GM19023 (cell line): ENCODE data around the gene RAD51B.

ENCODE experiments used
- ATAC-seq: cut with Tn5 transposase; IDR thresholded peaks from one replicate; pipeline ENCODE4 v1.9.1; 2021; ENCODE audit warnings: mild to moderate bottlenecking, moderate library complexity; ENCODE audit not compliant: unreplicated experiment

RAD51B gene

DNA sequence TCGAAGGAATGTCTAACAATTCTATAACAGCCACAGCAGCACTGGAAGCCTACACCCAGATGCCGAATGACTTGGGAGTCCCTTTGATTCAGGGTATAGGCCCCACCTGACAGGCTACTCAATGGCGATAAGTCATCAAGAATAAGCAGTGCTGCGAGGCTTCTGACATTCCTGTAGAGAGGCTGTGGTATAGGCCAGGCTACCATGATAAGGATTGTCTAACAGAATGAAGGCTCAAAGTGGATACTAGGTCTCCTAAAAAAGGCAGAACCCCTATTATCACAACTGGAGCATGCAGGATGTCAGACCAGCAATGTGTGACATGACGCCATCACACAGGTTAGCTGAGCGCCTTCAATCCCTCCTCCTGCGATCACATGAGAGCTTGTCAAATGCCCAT, 920.1 kb downstream of the RAD51B start:
- ATAC-seq: no peak

DNA sequence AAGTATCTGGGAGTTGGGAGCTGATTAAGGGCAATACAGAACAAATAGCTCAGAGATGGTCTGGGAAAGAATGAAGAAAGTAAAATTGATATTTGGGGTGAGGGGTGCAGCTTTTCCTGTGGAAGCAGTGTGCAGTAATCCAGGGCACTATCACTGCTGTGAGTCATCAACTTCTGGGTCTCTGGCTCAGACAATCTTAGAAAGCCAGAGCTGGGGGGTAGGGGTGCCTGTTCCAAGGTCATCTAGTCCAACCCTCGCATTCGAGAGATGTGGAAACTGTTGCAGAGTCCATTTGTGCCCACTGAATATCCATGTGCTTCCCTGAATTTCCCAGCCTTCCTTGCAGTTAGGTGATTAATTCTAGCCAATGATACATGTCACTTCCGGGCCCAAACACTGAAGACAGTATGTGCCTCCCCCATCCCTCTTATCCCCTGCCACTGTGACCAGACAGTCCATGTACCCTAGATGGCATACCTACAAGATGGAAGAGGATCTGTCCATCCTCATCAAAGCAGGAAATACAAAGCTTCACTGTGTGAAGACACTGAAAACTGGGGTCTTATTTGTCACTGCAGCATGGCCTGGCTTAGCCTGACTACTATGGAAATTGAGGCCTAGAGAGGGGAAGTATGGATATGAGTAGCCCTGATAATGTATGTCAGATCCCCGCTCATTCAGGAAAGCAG, 921.4 kb downstream of the RAD51B start:
- ATAC-seq: no peak

DNA sequence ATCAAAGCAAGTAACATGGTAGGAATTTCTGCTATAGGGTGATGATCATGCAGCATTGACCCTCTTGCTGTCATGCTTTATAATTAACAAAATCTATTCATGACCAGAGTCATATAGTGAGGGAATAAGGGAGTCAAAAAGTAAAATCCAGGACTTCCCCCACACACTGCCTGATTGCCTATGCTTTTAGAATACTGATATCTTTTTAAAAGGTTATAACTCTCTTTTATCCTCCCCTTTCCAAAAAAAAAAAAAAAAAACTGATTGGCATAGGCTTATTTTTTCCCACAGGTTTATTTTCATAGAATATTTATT, 921.9 kb downstream of the RAD51B start:
- no peak for ATAC-seq

DNA sequence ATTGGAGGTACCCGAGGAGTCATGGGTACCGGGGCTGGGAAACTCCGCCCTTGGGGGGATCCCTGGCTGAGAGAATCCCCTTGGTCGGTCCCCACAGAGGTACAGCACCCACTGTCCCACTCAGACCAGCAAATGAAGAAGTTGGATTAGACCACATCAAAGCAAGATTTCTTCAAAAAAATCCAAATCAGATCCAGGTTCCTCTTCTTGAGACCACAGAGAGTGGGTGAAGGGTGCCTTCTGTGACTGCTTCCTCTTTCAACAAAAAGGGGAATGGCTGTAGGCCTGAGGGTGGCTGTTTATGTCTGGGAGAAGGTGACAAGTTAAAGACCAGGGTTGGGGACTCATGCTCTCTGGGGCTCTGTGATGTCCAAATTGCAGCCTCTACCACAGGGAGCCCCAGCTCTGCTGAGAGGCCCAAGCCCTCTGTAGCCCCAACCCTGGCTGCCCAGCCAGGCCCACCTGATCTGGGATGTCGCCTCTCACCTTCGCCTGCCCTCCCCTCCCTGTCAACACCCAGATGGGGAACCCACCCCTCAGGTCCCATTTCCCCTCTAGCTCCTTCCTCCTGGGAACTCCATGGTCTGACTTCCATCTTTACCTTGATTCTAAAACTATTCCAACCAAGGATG, 922.4 kb downstream of the RAD51B start:
- ATAC-seq: peak; percentile 86

DNA sequence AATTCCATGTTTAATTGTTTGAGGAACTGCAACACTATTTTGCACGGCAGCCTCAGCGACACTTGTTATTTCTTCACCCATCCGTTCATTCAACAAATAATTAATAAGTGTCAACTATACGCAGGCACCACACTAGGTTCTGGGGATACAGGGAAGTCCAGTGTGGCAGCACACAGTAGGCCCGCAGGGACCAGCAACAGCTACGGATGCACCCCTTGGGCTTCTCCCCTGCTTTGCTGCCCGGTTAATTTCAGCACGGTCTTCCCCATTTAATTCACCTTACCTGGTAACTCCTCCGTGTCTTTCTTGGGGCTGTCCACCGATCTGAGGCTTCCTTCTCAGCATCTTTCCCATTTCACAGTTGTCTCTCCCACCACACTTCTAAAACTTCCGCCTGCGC, 925.0 kb downstream of the RAD51B start:
- no peak for ATAC-seq

DNA sequence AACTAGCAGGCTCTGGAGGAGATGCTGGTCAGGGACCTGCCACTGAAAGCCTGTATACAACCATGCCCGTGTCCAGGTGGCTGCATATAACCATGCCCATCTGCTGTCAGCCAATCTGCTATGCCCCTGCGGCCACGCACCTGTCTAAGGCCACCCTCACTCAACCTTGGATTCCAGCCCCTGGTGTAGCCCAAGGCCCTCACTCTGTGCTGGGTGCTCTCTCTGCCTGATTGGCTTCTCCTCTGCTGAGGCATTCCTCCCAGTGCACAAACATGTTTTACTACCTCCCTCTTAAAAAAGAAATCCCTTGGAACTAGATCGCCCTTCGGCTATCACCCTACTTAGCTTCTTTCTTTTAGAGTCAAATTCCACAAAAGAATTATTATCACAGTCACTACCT, 927.8 kb downstream of the RAD51B start:
- no peak for ATAC-seq

DNA sequence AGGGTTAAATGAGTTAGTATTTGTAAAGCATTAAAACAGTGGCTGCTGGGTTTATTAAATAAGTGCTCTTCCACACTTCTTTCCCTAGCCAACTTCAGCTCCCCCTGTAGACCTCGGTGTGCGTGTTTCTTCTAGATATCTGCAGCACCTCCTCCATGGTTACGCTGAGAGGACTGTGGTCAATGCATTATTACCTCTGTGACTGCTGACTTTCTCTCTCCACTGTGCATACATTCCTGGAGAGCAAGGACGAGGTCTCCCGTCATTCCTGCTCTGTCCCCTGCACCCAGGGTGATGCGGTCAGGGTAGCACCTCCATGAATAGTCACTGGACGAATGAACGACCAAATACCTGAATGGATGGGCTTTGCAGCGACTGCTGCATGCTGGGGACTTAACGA, 928.7 kb downstream of the RAD51B start:
- ATAC-seq: no peak

DNA sequence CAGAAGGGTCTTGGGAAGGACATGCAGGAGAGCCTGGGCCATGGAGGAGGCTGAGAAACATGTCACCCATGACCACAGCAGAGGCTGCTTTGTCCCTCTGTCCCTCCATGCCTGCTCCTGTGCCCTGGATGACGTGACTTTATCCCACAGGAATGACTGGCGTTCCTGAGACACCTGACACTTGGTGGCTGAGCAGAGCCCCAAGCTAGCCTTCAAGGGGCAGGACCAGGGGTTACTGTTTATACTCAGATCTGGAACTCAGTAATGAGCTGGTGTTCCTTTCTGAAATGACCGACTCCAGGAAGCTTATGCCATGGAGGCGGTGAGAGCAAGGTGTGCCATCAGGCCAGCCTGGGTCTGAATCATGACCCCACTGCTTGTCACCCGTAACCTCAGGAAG, 929.1 kb downstream of the RAD51B start:
- no peak for ATAC-seq

DNA sequence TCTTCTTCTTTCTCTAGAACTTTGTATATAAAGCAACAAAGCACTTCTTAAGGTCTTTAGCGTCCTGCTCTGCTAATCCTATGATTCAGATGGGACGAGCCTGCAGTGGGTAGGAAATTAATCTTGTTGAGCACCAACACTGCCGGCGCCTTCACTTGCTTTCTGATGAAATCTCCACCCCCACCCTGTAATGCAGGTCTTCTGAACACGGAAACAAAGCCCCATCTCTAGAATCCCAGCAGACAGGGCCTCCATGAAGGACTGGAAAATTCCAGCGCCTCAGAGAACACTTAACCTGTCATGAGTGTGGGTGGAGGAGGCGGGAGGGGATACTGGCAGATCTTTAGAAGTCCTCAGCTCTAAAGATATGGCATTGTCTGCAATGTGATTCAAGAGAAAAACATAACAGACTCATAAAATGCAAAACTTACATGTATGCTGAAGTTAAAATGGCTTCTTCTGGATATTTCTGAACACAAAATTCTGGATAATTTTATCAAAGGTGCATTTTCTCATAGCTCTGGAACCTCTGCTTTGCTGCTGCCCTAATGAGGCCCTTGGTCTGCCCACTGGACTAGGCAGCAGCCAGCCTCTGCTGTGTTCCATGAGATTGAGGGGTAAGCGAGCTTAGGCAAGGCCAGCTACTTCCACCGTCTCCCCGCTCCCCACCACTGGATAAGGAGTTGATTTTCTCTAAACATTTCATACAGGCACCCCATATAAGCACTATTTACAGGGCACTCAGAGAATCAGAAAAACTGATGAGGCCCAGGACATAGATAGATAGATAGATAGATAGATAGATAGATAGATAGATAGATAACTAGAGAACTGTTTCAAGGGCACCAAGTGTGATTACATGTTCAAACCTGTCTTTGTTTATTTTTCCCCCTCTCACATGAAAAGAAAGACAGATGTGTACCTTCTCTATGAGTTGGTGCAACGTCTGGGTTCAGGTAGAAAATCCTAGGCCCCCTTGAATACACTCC, 930.2 kb downstream of the RAD51B start:
- no peak for ATAC-seq

DNA sequence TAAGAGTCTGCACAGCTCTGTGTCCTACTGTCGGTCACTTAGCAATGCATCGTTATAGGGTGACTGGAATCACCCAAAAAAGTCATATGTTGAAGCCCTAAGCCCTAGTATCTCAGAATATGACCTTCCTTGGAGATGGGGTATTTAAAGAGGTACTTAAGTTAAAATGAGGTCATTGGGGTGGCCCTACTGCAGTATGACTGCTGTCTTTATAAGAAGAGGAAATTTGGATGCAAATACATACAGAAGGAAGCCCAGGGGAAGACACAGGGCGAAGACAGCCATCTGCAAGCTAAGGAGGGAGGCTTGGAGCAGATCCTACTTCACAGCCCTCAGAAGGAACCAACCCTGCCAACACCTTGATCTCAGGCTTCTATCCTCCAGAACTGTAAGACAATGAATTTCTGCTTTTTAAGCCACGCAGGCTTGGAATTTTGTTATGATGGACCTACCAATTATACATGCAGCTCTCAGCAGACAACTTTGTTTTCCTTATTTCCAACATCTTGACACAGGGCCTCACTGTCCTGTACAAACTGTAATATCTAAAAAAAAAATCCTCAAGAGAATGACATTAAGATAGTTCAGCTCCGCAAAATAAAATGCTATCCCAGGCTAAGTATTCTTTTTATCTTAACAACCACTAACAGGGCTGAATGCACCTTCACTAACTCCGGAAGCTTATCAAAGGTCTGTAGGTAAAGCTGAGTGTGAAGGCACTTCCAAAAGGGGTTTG, 932.9 kb downstream of the RAD51B start:
- ATAC-seq: no peak

DNA sequence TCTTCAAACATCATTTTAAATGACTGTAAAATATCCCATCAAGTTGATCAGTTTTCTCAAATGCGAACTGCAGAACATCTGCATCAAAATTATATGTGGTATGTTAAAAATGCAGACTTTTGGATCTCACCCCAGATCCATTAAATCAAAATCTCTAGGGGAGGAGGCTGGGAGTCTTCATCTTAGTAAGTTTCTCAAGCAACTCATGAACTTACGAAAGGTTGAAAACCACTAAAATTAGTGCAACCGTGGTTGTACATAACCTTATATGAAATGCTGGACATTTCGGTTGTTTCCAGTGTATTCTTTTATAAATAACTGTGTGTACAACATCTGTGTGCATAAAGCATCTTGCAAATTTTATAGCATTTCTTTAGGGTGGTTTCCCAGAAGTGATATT, 934.1 kb downstream of the RAD51B start:
- no peak for ATAC-seq

DNA sequence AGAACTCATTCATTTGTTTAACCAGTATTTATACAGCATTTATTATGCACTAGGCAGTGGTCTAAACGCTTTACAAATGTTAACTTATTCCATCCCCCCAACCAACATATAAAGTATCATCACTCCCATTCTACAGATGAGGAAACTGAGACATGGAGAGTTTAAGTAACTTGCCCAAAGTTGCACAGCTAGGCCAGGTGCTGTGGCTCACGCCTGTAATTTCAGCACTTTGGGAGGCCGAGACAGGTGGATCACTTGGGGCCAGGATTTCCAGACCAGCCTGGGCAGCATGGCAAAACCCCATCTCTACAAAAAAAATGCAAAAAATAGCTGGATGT, 935.4 kb downstream of the RAD51B start:
- no peak for ATAC-seq

DNA sequence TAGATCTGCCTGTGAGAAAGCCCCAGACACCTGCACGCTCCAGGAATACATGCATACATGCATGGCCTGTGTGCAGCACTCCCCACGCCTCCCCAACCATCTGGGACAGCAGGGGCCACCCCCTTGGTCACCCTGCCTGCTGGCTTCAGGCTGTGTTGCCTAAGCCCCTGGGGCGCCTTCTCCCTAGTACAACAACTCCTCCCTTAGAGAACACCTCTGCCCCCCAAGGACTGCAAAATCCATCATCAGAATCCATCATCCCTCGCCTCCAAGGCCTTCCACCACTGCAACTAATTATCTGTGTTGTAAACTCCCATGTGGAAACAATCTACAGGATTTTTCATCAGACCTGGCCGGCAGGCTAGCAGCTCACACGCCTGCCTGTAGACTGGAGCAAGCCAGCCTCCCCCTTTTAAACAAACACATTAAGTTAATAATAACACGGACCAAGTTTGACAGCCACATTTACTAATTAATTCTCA, 936.5 kb downstream of the RAD51B start:
- no peak for ATAC-seq

DNA sequence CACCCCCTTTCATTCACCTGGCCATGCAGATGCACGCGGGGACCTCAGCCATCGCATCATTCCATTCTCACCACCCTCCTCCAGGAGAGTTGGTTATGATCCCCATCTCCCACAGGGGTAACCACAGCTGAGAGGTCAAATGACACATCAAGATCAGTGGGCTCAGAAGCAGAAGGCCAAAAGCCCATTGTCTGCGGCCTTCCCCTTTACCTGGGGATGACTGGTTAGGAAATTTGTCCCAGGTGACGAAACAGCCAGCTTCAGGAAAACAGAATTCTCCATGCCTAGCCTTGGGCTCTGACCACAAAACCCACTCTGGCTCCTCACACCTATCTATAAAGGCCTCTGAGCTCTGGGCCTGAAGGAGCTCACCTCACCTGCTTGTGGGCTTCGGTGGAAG, 937.2 kb downstream of the RAD51B start:
- ATAC-seq: no peak

DNA sequence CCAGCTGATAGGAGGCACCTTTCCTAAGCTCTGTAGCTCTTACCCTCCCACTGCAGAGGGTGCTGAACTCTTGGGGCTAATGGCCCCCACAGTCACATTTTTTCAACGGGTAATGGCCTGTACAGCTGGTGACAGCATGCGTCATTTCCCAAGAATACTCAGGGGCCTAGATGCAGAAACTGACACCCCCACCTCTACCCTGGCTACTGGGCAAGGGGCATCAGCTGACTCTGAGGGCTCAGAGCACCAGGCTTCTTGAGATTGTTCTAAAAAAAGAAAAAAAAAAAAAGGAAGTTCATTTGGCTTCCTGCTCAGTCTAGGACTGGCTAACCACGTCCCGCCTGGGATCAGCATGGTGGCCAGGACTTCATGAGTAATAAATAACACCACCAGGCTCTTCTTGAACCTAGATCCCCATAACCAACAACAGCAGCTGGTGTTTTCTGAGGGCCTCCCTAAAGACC, 938.1 kb downstream of the RAD51B start:
- ATAC-seq: no peak

DNA sequence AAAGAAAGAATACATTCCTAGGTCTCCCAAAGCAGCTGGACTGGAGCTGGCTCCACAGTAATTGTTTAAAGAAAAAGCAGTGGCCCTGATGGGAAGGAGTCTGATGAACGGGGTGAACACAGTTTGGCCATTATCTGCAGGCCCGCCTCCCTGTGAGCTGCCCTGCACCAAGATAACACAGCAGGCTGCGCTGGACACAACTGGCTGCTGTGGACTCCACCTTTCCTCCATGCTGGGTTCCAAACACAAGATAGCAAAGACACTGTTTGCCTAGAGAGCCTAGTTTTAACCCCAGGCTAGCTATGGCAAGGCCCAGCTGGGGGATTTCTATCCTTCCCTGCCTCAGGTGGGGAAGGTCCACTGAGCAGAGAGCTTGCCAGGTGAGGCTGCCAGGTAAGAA, 938.7 kb downstream of the RAD51B start:
- no peak for ATAC-seq

DNA sequence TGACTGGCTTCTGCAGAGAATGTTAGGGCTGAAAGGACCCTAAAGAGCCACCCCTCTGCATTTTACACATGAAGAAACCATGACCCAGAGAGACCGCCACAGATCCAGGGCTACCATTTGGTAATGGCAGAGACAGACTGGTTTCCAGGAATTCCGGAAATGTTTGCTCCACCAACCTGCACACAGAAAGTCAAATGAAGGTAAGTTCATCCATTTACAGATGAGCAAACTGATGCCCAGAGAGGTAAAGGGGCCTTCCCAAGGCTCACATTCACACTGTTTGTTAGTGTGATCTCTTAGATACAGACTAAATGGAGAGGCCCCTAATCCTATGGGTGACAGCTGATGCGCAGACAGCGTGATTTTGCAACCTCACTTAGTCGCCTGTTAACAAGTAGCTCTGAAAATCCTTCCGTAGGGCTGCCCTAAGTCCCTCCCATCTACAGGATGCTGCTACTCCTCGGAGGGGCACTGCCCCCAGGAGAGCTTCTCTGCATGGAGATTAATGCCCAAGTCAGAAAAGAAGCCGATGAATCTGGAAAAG, 939.5 kb downstream of the RAD51B start:
- ATAC-seq: no peak

DNA sequence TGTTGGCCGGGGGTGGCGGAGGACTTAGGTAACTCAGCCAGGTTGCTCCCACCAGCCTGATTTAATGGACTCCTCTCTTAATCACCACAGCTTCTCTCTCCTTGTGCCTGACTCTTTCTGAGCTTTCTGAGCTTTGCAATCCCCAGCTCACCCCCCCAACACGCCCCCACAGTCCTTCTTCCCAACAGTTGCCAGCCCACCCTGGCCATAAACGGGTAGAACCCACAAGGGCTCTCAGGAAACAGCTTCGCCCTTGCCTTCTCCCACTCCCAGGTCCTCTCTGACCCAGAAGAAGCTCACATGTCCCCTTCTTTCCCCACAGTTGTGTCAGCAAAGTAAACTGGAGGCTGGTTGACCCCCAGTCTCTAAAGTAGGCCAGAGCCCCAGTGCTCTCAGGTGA, 940.4 kb downstream of the RAD51B start:
- no peak for ATAC-seq

DNA sequence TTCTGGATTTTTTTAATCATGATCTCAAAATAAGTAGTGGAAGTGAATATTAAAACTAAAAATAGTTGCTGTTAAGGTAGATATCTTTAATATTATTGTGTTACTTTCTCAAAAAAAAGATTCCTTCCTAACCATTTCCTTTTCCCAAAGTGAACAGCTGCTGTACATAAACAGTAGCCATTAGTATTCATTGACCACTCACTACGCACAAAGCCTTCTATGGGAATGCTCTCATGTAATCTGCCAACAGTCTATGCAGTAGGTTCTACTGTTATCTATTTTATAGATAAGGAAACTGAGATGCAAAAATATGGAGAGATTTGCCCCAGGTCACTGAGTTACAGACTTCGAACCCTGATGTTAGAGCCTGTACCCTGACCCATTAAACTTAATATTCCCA, 941.2 kb downstream of the RAD51B start:
- ATAC-seq: no peak

DNA sequence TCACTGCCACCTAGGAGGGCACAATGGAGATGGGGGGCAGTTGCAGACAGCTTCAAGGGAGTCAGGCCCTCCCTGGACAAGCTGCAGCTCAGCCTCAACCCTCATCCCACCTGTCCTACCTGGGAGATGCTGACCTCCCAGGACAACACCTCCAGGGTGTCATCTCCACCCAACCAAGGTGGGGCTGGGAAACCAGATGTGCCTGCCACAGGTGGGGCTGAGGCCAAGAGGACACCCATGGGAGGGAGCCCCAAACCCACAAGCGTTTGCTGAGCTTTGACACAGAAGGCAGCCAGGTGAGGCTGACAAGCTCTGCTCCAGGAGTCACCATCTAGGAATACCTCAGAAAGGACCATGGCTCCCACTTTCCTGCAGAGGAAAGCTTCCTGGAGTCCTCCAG, 941.8 kb downstream of the RAD51B start:
- no peak for ATAC-seq
